Renal pelvis (tissue), 12 donors: ENCODE measurements around the gene IFNAR1. TPM values are rescaled to one million over a fixed set of nuclear protein-coding genes. Genes with fewer than 3 reads are reported as not detected.

Experiments used
- DNase-seq: peaks from one replicate; pipeline ENCODE4 v3.0.0-alpha.2; 2013
- long read RNA-seq, 16 experiments: transcript quantifications; one replicate each; lab custom pipeline, GENCODE V29; 2026
- polyA plus RNA-seq, 3 donors: library from polyadenylated mRNA; unstranded; fragments of 120-200 nt; gene quantifications; one replicate each; pipeline ENCODE4 v1.2.1, GENCODE V29; 2013; ENCODE audit not compliant: insufficient read length in 3 of 3

IFNAR1 gene
- 10 to 100 TPM; 28.9 to 38.3 (median 36.5) TPM for polyA plus RNA-seq
- long read RNA-seq, donor 1, full-length matches to known transcripts = 11 of 16 reads
- long read RNA-seq, donor 1, partial matches to known transcripts = 5 of 16 reads
- long read RNA-seq, donor 1, other reads (novel, unspliced or antisense) = 0 of 16 reads
- long read RNA-seq, donor 2, full-length matches to known transcripts = 6 of 6 reads
- long read RNA-seq, donor 2, partial matches to known transcripts = 0 of 6 reads
- long read RNA-seq, donor 2, other reads (novel, unspliced or antisense) = 0 of 6 reads
- long read RNA-seq, donor 3, full-length matches to known transcripts = 6 of 6 reads
- long read RNA-seq, donor 3, partial matches to known transcripts = 0 of 6 reads
- long read RNA-seq, donor 3, other reads (novel, unspliced or antisense) = 0 of 6 reads
- long read RNA-seq, donor 4, full-length matches to known transcripts = 5 of 5 reads
- long read RNA-seq, donor 4, partial matches to known transcripts = 0 of 5 reads
- long read RNA-seq, donor 4, other reads (novel, unspliced or antisense) = 0 of 5 reads
- long read RNA-seq, donor 5 = 0 reads
- long read RNA-seq, donor 6, full-length matches to known transcripts = 8 of 23 reads
- long read RNA-seq, donor 6, partial matches to known transcripts = 15 of 23 reads
- long read RNA-seq, donor 6, other reads (novel, unspliced or antisense) = 0 of 23 reads
- long read RNA-seq, donor 7, full-length matches to known transcripts = 8 of 20 reads
- long read RNA-seq, donor 7, partial matches to known transcripts = 12 of 20 reads
- long read RNA-seq, donor 7, other reads (novel, unspliced or antisense) = 0 of 20 reads
- long read RNA-seq, donor 8, full-length matches to known transcripts = 2 of 2 reads
- long read RNA-seq, donor 8, partial matches to known transcripts = 0 of 2 reads
- long read RNA-seq, donor 8, other reads (novel, unspliced or antisense) = 0 of 2 reads
- long read RNA-seq, donor 9, full-length matches to known transcripts = 12 of 19 reads
- long read RNA-seq, donor 9, partial matches to known transcripts = 7 of 19 reads
- long read RNA-seq, donor 9, other reads (novel, unspliced or antisense) = 0 of 19 reads
- long read RNA-seq, donor 10, full-length matches to known transcripts = 8 of 24 reads
- long read RNA-seq, donor 10, partial matches to known transcripts = 16 of 24 reads
- long read RNA-seq, donor 10, other reads (novel, unspliced or antisense) = 0 of 24 reads
- long read RNA-seq, donor 11 = 0 reads
- long read RNA-seq, donor 12, full-length matches to known transcripts = 14 of 35 reads
- long read RNA-seq, donor 12, partial matches to known transcripts = 21 of 35 reads
- long read RNA-seq, donor 12, other reads (novel, unspliced or antisense) = 0 of 35 reads
- long read RNA-seq, donor 13, full-length matches to known transcripts = 2 of 2 reads
- long read RNA-seq, donor 13, partial matches to known transcripts = 0 of 2 reads
- long read RNA-seq, donor 13, other reads (novel, unspliced or antisense) = 0 of 2 reads
- long read RNA-seq, donor 14, full-length matches to known transcripts = 4 of 20 reads
- long read RNA-seq, donor 14, partial matches to known transcripts = 16 of 20 reads
- long read RNA-seq, donor 14, other reads (novel, unspliced or antisense) = 0 of 20 reads
- long read RNA-seq, donor 15, full-length matches to known transcripts = 14 of 19 reads
- long read RNA-seq, donor 15, partial matches to known transcripts = 5 of 19 reads
- long read RNA-seq, donor 15, other reads (novel, unspliced or antisense) = 0 of 19 reads
- long read RNA-seq, donor 16, full-length matches to known transcripts = 3 of 3 reads
- long read RNA-seq, donor 16, partial matches to known transcripts = 0 of 3 reads
- long read RNA-seq, donor 16, other reads (novel, unspliced or antisense) = 0 of 3 reads

GRCh38 chr21:33324291-33325221, at the start of gene IFNAR1:
Gene IFNAR1, plus strand, starts transcription at chr21:33324970. Its CDS starts 86 bp downstream, at chr21:33325056.
- peak; percentile 98 for DNase-seq

DNA sequence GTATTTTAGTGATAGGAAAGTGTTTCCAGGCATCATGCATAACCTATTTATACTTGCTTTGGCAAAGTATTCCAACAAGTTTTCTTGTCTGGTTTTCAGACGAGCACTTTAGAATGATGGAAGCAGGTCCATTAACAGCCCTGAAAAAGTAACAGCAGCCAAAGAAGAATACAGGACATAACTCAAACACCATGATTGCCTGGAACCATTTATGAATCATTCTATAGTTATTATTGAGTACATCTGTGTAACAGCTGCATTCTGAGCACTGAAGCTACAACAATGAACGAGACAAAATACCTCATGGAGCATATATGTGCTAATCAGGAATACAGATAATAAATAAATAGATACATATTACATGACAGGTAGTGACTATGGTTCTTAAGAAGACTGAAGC, 46.0 kb upstream of the IFNAR1 start:
- no peak for DNase-seq

GRCh38 chr21:33279330-33279820, 45.4 kb upstream of the IFNAR1 start:
- DNase-seq = no peak

DNA sequence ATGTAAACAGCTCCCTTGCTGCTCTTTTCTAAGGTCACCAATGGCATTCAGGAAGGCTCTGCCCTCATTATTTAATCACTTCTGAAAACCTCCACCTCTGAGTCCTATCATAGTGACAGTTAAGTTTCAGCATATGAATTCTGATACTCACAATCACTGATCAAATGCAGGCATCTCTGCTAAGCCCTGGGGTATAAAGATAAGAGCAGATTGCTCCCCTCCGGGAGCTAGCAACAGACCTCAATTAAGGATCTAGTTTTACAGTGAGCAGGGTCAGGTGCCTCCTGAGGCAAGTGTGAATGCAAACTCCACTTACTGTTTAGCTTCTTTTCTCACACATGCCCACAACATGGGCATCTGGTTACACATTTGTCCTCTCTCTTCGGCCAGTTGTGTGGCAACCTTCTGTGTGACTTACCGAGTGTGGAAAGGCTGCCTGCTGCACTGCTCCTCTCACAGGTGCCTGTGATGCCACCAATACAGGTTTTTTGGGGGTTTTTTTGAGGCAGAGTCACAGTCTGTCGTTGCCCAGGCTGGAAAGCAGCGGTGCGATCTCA, 43.6 kb upstream of the IFNAR1 start:
- no peak for DNase-seq

DNA sequence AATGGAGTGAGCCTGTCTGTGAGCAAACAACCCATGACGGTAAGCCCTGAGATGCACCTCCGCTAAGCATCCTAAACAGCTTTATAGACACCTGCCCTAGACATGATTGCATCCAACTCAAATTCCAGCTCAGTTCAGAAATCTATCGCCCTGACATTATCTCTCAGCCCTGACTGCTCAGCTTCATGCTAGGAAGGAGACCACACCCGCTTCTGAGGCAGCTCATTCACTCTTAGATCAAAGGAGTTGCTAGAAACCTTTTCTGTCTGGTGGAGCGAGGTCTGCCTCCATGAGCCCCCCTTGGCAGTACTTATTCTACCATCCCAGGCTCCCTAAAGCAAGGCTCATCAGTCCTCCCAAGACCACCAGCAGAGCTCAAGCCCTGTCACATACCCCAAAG, 41.6 kb upstream of the IFNAR1 start:
- DNase-seq = no peak

GRCh38 chr21:33286076-33286475, 38.7 kb upstream of the IFNAR1 start:
- DNase-seq = no peak

DNA sequence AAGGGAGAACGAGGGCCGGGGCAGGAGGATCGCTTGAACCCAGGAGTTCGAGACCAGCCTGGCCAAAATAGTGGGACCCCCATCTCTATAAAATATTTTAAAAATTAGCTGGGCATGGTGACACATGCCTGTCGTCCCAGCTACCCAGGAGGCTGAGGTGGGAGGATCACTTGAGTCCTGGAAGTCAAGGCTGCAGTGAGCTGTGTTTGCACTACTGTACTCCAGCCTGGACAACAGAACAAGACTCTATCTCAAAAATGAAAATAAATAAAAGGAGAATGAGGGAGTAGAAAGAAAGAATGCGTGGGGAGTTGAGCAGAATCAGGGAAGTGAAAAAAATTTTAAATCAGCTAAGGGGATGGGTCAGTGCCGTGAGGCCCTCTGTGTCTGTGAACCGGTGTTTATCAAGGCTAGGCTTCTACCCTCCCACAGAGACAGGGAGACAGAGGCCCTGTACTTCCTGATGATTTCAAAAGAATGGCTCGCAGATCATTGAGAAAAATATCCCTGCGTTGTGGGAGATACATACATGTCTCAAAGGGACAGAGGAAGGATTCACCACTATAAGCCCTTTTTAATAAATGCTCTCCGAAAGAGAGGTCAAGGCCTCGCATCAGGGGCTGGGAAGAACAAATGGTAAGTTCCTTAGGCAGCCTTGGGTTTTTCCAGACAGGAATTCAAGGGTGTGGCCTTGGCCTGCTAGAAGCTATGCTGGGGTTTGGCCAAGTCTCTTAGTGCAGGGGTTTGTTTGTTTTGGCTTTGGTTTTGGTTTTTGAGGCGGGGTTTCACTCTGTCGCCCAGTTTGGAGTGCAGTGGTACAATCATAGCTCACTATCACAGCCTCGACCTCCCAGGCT, 37.9 kb upstream of the IFNAR1 start:
- DNase-seq = peak; percentile 54

GRCh38 chr21:33289199-33289819, 35.5 kb upstream of the IFNAR1 start:
- DNase-seq = no peak

- DNase-seq = no peak
These were observed 34.3 kb upstream of the IFNAR1 start for GRCh38 chr21:33290441-33290840.

- no peak for DNase-seq
These were observed 33.1 kb upstream of the IFNAR1 start for GRCh38 chr21:33291686-33292085.

- DNase-seq = no peak
These were observed 32.0 kb upstream of the IFNAR1 start for GRCh38 chr21:33292724-33293123.

DNA sequence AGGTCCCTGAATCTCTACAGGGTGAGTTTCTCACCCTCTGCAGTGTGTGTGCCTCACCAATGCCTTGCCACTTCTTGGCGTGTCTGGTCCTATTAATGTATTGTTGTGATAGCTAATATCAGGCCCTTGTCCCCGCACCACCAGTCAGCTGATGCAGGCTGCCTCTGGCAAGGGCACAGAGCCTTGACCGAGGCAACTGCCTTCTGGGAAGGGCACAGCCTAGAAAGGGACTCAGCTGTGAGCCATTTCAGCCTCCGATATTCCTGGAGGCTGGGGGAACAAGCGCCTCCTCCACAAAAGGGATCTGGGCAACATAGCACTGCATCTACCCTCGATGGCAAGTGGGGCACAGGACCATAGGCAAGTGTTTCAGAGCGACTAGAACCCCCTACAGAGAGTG, 31.6 kb upstream of the IFNAR1 start:
- no peak for DNase-seq

DNA sequence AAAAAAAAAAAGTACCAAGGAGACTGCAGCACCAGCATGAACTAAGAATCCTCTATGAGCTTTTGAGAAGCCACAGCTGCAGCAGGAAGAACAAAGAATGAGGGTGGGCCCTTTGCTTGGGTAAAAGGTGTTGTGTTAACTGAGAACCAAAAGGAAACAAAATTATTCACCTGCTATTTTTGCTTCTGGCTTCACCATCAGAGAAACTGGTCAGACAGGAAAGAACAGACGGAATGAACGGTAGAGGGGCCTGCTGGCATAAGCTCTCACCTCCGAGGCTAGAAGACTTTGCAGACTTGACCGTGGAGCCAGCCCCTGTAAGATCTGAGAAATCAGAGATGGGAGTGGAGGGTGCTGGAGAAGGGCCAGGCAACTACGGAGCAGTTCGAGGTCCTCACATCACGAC, 31.0 kb upstream of the IFNAR1 start:
- DNase-seq = no peak

DNA sequence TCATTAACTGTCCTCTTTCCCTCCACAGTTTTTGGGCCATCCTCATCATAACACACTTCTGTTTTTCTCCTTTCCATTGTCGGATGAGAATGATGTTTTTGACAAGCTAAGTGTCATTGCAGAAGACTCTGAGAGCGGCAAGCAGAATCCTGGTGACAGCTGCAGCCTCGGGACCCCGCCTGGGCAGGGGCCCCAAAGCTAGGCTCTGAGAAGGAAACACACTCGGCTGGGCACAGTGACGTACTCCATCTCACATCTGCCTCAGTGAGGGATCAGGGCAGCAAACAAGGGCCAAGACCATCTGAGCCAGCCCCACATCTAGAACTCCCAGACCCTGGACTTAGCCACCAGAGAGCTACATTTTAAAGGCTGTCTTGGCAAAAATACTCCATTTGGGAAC, 28.6 kb upstream of the IFNAR1 start:
- DNase-seq = no peak

DNA sequence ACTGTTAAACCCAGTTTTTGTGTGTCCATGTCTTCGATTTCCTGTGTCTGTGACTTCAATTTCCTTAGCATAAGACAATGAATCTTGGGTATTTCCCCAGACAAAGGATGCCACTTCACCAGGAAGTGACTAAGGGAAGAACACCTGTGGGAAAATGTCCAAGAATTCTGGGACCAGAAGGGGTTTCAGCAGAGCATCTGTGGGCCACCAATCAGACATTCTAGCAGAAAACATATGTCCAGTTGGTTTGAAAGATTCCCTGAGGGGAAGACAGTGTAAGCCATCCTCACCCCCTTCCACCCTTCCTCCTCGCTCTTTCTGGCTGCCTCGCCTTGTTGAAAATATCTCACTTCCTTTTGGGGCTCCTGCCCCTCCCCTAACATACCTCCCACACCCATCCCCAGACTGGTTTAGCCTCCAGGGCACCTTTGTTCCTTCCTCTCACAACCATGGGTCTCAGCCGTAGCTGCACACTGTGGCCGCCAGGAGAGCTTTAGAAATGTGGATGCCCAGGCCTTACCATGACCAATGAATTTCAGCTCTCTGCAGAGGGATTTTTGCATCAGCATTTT, 25.5 kb upstream of the IFNAR1 start:
- DNase-seq = no peak

DNA sequence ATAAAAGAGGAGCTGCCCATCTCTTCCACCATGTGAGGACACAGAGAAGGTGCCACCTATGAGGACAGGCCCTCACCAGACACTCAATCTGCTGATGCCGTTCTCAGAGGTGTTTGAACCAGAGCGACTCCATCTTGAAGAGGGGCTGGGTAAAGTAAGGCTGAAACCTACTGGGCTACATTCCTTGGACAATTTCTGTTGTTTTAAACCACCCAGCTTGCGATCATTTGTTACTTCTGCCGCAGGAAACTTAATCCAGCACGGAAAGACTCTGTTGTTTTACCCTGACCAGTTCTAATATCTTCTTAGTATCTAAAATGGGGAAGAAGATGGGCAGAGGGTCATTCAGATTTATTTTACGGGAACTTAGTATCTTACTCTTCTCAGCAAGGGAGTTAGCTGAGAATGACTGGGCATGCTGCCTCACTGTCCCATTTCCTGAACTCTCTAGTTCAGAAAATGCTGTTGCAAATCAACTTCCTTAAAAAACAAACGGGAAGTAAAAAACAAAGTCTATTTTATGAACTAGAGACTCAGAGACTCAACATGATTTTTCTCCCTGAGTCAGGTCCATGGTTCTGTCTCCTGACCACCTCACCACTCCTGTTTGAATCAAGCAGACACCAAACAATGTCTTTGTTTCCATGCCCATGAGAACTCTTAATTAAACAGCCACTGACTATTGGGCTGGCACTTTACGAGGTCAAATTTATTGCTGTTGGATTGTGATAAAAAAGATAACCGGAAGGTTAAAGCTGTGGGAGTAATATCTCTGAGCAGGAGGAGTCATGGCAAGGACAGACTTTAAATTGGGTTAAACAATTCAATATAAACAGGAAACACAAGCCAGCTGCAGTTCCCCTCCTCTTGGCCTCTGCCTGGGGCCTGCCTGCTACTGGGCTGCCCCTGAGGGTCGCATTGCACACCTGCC, 23.8 kb upstream of the IFNAR1 start:
- peak; percentile 41 for DNase-seq
